Breast epithelium (tissue), 3 donors: Measurements from ENCODE around the gene UBE2G1.

Experiments used
- POLR2A ChIP-seq: fragments of 450-650 bp; IDR thresholded peaks from one replicate; pipeline ENCODE4 v1.6.1; 2016; ENCODE audit warnings: antibody characterized with exemption, mild to moderate bottlenecking, moderate library complexity
- TF ChIP-seq, protein P1 (sequence below), 3 donors: fragments of 450-650 bp; IDR thresholded peaks; one replicate each; pipeline ENCODE4 v1.5.1; 2016 to 2017; ENCODE audit warnings: antibody characterized with exemption in 3 of 3, mild to moderate bottlenecking in 3 of 3, moderate library complexity in 3 of 3

DNA sequence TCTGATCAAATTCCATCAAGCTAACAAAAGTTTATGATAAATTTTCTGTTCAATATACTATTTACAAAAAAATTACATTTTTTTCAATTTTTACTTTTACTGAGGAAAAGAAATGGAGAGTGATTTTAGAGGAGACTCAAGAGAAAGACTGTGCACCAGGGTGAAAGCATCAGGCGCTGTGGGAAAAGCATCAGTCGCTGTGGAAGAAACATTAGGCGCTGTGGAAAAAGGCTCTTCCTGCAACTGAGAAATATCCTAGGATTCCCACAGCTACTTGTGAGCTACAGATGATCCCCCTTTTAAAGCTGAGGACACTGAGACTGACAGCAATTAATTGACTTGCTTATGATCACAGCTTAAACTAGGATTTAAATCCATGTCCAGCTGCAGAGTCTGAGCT lies 107.6 kb downstream of the UBE2G1 start:
- TF ChIP-seq, protein P1, sequence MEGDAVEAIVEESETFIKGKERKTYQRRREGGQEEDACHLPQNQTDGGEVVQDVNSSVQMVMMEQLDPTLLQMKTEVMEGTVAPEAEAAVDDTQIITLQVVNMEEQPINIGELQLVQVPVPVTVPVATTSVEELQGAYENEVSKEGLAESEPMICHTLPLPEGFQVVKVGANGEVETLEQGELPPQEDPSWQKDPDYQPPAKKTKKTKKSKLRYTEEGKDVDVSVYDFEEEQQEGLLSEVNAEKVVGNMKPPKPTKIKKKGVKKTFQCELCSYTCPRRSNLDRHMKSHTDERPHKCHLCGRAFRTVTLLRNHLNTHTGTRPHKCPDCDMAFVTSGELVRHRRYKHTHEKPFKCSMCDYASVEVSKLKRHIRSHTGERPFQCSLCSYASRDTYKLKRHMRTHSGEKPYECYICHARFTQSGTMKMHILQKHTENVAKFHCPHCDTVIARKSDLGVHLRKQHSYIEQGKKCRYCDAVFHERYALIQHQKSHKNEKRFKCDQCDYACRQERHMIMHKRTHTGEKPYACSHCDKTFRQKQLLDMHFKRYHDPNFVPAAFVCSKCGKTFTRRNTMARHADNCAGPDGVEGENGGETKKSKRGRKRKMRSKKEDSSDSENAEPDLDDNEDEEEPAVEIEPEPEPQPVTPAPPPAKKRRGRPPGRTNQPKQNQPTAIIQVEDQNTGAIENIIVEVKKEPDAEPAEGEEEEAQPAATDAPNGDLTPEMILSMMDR (IDR thresholded peaks at IDR 0.05) = no peak
- TF ChIP-seq POLR2A = no peak
